Activated CD4-positive, alpha-beta T cell treated with anti-CD3 and anti-CD28 coated beads, Interleukin-2, amount 10 ng/mL, durations not matched to agents 7 days and 5 days (primary cell): Measurements from ENCODE around the gene CDH3. TPM values are rescaled to one million over a fixed set of nuclear protein-coding genes. Genes with fewer than 3 reads are reported as not detected.

Experiments
- CTCF ChIA-PET: fragments of 350-600 bp; sonication (Branson Sonifier 250); formaldehyde crosslinking; loops from one replicate; lab custom pipeline; 2021; ENCODE audit warnings: antibody characterized with exemption; lab: Charles Lee
- POLR2A ChIA-PET: fragments of 350-600 bp; sonication (Branson Sonifier 250); formaldehyde crosslinking; loops from one replicate; lab custom pipeline; 2021; ENCODE audit warnings: antibody characterized with exemption; lab: Charles Lee
- DNase-seq: peaks from one replicate; pipeline ENCODE4 v3.0.0-alpha.2; 2020
- H3K27ac Mint-ChIP-seq: one replicate; pipeline ENCODE4 v1.8.0; 2021; ENCODE audit warnings: mild to moderate bottlenecking, moderate library complexity, mixed read lengths
- H3K27me3 Mint-ChIP-seq: one replicate; pipeline ENCODE4 v1.8.0; 2021; ENCODE audit warnings: mixed read lengths
- H3K36me3 Mint-ChIP-seq: one replicate; pipeline ENCODE4 v1.8.0; 2021; ENCODE audit warnings: low read depth, mixed read lengths
- H3K4me1 Mint-ChIP-seq: one replicate; pipeline ENCODE4 v1.8.0; 2021; ENCODE audit warnings: mixed read lengths
- H3K4me3 Mint-ChIP-seq: one replicate; pipeline ENCODE4 v1.8.0; 2021; ENCODE audit warnings: mild to moderate bottlenecking, moderate library complexity, mixed read lengths
- H3K9me3 Mint-ChIP-seq: one replicate; pipeline ENCODE4 v1.8.0; 2021; ENCODE audit warnings: mixed read lengths
- total RNA-seq, 2 experiments: library from RNA; stranded (reverse); gene quantifications; one replicate each; pipeline ENCODE4 v1.2.3, GENCODE V29; 2021

Gene CDH3
- total RNA-seq, 2 experiments from 2014 or later: 0.31 TPM; not detected in 1

- H3K4me3 Mint-ChIP-seq: peak within 1 kb of the TSS; percentile 51
- peak; percentile 21 for DNase-seq
- no peaks in the 10 kb centered on the region for H3K9me3 Mint-ChIP-seq
- no peak within 1 kb of the TSS for H3K27ac Mint-ChIP-seq
- POLR2A ChIA-PET: interaction anchor here (0.6 kb wide), 1 partner anchor 104 kb away, joined by 3 read pairs; no protein-coding TSS in a partner anchor
- CTCF ChIA-PET: no interaction called here
- no peaks in the 10 kb centered on the region for H3K36me3 Mint-ChIP-seq
- H3K4me1 Mint-ChIP-seq: peaks cover 13% of the 10 kb centered on the region
- peaks cover 29% of the 10 kb centered on the region for H3K27me3 Mint-ChIP-seq
Measured at GRCh38 chr16:68737046-68737729, 92.1 kb downstream of the CDH3 start, which contains the start of gene CDH1. CDH1 (plus strand) TSS chr16:68737292; CDS start chr16:68737416, 124 bp downstream.

GRCh38 chr16:68737730-68738629 is 92.9 kb downstream of the CDH3 start:
- ChIA-PET CTCF (interaction anchor here (0.8 kb wide), 1 partner anchor 11 kb away, joined by 3 read pairs; no protein-coding TSS in a partner anchor), POLR2A (no interaction called here)
- no peak overlapping the region for H3K27ac Mint-ChIP-seq
- peaks cover 13% of the 10 kb centered on the region for H3K4me1 Mint-ChIP-seq
- peak overlapping the region; percentile 10 for H3K4me3 Mint-ChIP-seq
- no peak for DNase-seq
- no peaks in the 10 kb centered on the region for H3K36me3 Mint-ChIP-seq
- peaks cover 29% of the 10 kb centered on the region for H3K27me3 Mint-ChIP-seq
- H3K9me3 Mint-ChIP-seq: no peaks in the 10 kb centered on the region

GRCh38 chr16:68739964-68740627 is 95.0 kb downstream of the CDH3 start:
- Mint-ChIP-seq H3K4me1 (peaks cover 13% of the 10 kb centered on the region), H3K27me3 (peaks cover 24% of the 10 kb centered on the region), H3K9me3 (no peaks in the 10 kb centered on the region), H3K27ac (no peak overlapping the region), H3K36me3 (no peaks in the 10 kb centered on the region), H3K4me3 (no peak overlapping the region)
- CTCF ChIA-PET: interaction anchor here (0.5 to 1.1 kb wide), 3 partner anchors 13 to 102 kb away, joined by 3 read pairs; no protein-coding TSS in a partner anchor
- DNase-seq: no peak
- POLR2A ChIA-PET: interaction anchor here (0.6 kb wide), 2 partner anchors 50 to 99 kb away, joined by 3 to 4 read pairs; no protein-coding TSS in a partner anchor

- no peak overlapping the region for H3K4me3 Mint-ChIP-seq
- ChIA-PET CTCF (interaction anchor here (1.1 kb wide), 1 partner anchor 12 kb away, joined by 3 read pairs; no protein-coding TSS in a partner anchor), POLR2A (interaction anchor here (0.6 kb wide), 1 partner anchor 49 kb away, joined by 3 read pairs; no protein-coding TSS in a partner anchor)
- no peak for DNase-seq
- no peak overlapping the region for H3K27ac Mint-ChIP-seq
- no peaks in the 10 kb centered on the region for H3K9me3 Mint-ChIP-seq
- peaks cover 13% of the 10 kb centered on the region for H3K4me1 Mint-ChIP-seq
- peaks cover 23% of the 10 kb centered on the region for H3K27me3 Mint-ChIP-seq
- no peaks in the 10 kb centered on the region for H3K36me3 Mint-ChIP-seq
Measured at GRCh38 chr16:68740628-68741346, 95.7 kb downstream of the CDH3 start.

GRCh38 chr16:68743664-68744063 is 98.6 kb downstream of the CDH3 start:
- no peak overlapping the region for H3K27ac Mint-ChIP-seq
- H3K4me1 Mint-ChIP-seq: peaks cover 6% of the 10 kb centered on the region
- H3K27me3 Mint-ChIP-seq: peaks cover 4% of the 10 kb centered on the region
- H3K36me3 Mint-ChIP-seq: no peaks in the 10 kb centered on the region
- H3K9me3 Mint-ChIP-seq: no peaks in the 10 kb centered on the region
- ChIA-PET CTCF (interaction anchor here (0.8 kb wide), 1 partner anchor 39 kb away, joined by 3 read pairs; no protein-coding TSS in a partner anchor), POLR2A (no interaction called here)
- H3K4me3 Mint-ChIP-seq: no peak overlapping the region
- no peak for DNase-seq

GRCh38 chr16:68744744-68745280 is 99.7 kb downstream of the CDH3 start:
- DNase-seq: no peak
- peaks cover 6% of the 10 kb centered on the region for H3K4me1 Mint-ChIP-seq
- H3K27me3 Mint-ChIP-seq: peaks cover 4% of the 10 kb centered on the region
- ChIA-PET POLR2A (no interaction called here), CTCF (interaction anchor here (1.1 kb wide), 1 partner anchor 11 kb away, joined by 3 read pairs; no protein-coding TSS in a partner anchor)
- no peak overlapping the region for H3K27ac Mint-ChIP-seq
- no peaks in the 10 kb centered on the region for H3K9me3 Mint-ChIP-seq
- H3K4me3 Mint-ChIP-seq: no peak overlapping the region
- H3K36me3 Mint-ChIP-seq: no peaks in the 10 kb centered on the region

GRCh38 chr16:68746951-68747350 is 101.8 kb downstream of the CDH3 start:
- H3K27ac Mint-ChIP-seq: no peak overlapping the region
- CTCF ChIA-PET: interaction anchor here (0.6 kb wide), 1 partner anchor 323 kb away, joined by 3 read pairs; no protein-coding TSS in a partner anchor
- POLR2A ChIA-PET: no interaction called here
- no peaks in the 10 kb centered on the region for H3K27me3 Mint-ChIP-seq
- no peak overlapping the region for H3K4me3 Mint-ChIP-seq
- H3K4me1 Mint-ChIP-seq: no peaks in the 10 kb centered on the region
- no peaks in the 10 kb centered on the region for H3K9me3 Mint-ChIP-seq
- no peak for DNase-seq
- no peaks in the 10 kb centered on the region for H3K36me3 Mint-ChIP-seq

- H3K27ac Mint-ChIP-seq: no peak overlapping the region
- CTCF ChIA-PET: interaction anchor here (1.1 kb wide), 1 partner anchor 11 kb away, joined by 3 read pairs; no protein-coding TSS in a partner anchor
- no peaks in the 10 kb centered on the region for H3K27me3 Mint-ChIP-seq
- H3K36me3 Mint-ChIP-seq: no peaks in the 10 kb centered on the region
- POLR2A ChIA-PET: no interaction called here
- H3K4me3 Mint-ChIP-seq: no peak overlapping the region
- DNase-seq: no peak
- no peaks in the 10 kb centered on the region for H3K9me3 Mint-ChIP-seq
- peaks cover 20% of the 10 kb centered on the region for H3K4me1 Mint-ChIP-seq
Measured at GRCh38 chr16:68749432-68749831, 104.3 kb downstream of the CDH3 start.

Other genes with a start within 250 kb of the CDH3 start
- 1 to 10 TPM; 4.1 to 4.6 TPM for gene SMPD3, start 196.8 kb upstream of the CDH3 start, total RNA-seq
- gene ZFP90, start 106.0 kb upstream of the CDH3 start, total RNA-seq: 10 to 100 TPM; 36.0 to 37.8 TPM
- gene CDH1, start 92.0 kb downstream of the CDH3 start, total RNA-seq: under 1 TPM; 0.06 to 0.69 TPM
- gene TANGO6, start 198.2 kb downstream of the CDH3 start, total RNA-seq: 10 to 100 TPM; 24.3 to 27.4 TPM